Suppressor macrophage treated with lipopolysaccharide for 1 hour (primary cell): ENCODE data around the gene ARL3.
A peak's percentile ranks its signal among the peaks of the same experiment; 100 is the strongest.
"Not testable (repeated sequence)": the region's sequence is repeated elsewhere in the genome, so short reads cannot be mapped to it uniquely, and the experiment has no call there.

Experiments used
- DNase-seq, 3 donors: peaks; one replicate each; pipeline ENCODE4 v3.0.0-alpha.2; 2020 to 2022

The ARL3 gene

GRCh38 chr10:102701796-102702195, 12.4 kb downstream of the ARL3 start:
- no peak for DNase-seq

- peak in 2 of 3 donors; percentile 23 to 39 for DNase-seq
Observed at GRCh38 chr10:102701272-102701671, 12.9 kb downstream of the ARL3 start.

- no peak for DNase-seq
Observed at GRCh38 chr10:102698894-102699293, 15.3 kb downstream of the ARL3 start.

- DNase-seq = no peak
Observed at GRCh38 chr10:102696736-102697135, 17.5 kb downstream of the ARL3 start.

GRCh38 chr10:102695401-102695800, 18.8 kb downstream of the ARL3 start:
- not testable (repeated sequence) for DNase-seq

- no peak for DNase-seq
Observed at GRCh38 chr10:102691285-102692066, 22.7 kb downstream of the ARL3 start.

GRCh38 chr10:102683736-102684135, 30.5 kb downstream of the ARL3 start:
- DNase-seq = no peak

- no peak for DNase-seq
Observed at GRCh38 chr10:102682981-102683380, 31.2 kb downstream of the ARL3 start.

- no peak for DNase-seq
Observed at GRCh38 chr10:102682416-102682815, 31.8 kb downstream of the ARL3 start.

- DNase-seq = no peak
Observed at GRCh38 chr10:102681696-102682095, 32.5 kb downstream of the ARL3 start.

- DNase-seq = peak in 1 of 3 donors; percentile 11
Observed at GRCh38 chr10:102679596-102679995, 34.6 kb downstream of the ARL3 start.

GRCh38 chr10:102678842-102679289, 35.3 kb downstream of the ARL3 start:
- peak; percentile 76 to 86 (median 76) for DNase-seq

GRCh38 chr10:102678068-102678400, 36.2 kb downstream of the ARL3 start:
- DNase-seq = no peak

GRCh38 chr10:102677331-102678067, 36.7 kb downstream of the ARL3 start:
- DNase-seq = no peak

GRCh38 chr10:102676534-102677315, 37.5 kb downstream of the ARL3 start:
- no peak for DNase-seq

GRCh38 chr10:102675666-102676533, 38.3 kb downstream of the ARL3 start:
- peak; percentile 85 to 94 (median 86) for DNase-seq

GRCh38 chr10:102675011-102675665, 39.1 kb downstream of the ARL3 start:
- DNase-seq = peak in 1 of 3 donors; percentile 45

- DNase-seq = peak in 1 of 3 donors; percentile 36
Observed at GRCh38 chr10:102674566-102674965, 39.6 kb downstream of the ARL3 start.

- peak; percentile 90 to 95 (median 93) for DNase-seq
Observed at GRCh38 chr10:102673819-102674511, 40.2 kb downstream of the ARL3 start.

GRCh38 chr10:102673236-102673818, 40.9 kb downstream of the ARL3 start:
- DNase-seq = no peak
